IMR-90 (cell line): Measurements from ENCODE around the gene ZNF844. TPM values are rescaled to one million over a fixed set of nuclear protein-coding genes. Genes with fewer than 3 reads are reported as not detected.

Experiments
- ATAC-seq: fragments of 200-7000 bp; cut with Tn5 transposase; 2 replicates; pipeline ENCODE4 v1.9.1; 2020; ENCODE audit warnings: low read depth, mild to moderate bottlenecking, moderate library complexity
- BruUV-seq: library from RNA; stranded (reverse); fragments of 400-500 nt; replicated peaks from 2 replicates; lab custom pipeline; 2021; lab: Mats Ljungman, UMichigan
- CTCF ChIA-PET: fragments of 300-600 bp; formaldehyde crosslinking; extraction: SDS; loops from one replicate; lab custom pipeline; 2021; ENCODE audit warnings: antibody characterized with exemption; lab: Yijun Ruan, JAX
- POLR2A ChIA-PET: fragments of 300-600 bp; sonication (Branson Sonifier 250); formaldehyde crosslinking; loops from one replicate; lab custom pipeline; 2022; ENCODE audit warnings: antibody characterized with exemption; ENCODE audit not compliant: unreplicated experiment; lab: Charles Lee
- DNase-seq: peaks from one replicate; pipeline ENCODE4 v3.0.0; 2013
- H2AFZ ChIP-seq: replicated peaks from 2 replicates; pipeline ENCODE3; 2013; ENCODE audit warnings: low read length, mild to moderate bottlenecking; ENCODE audit not compliant: poor library complexity
- H2AK5ac ChIP-seq: 2 replicates; pipeline ENCODE4 v1.6.1; 2013; ENCODE audit warnings: low read depth, low read length, inconsistent platforms
- H2AK9ac ChIP-seq: replicated peaks from 2 replicates; pipeline ENCODE3; 2013; ENCODE audit warnings: mild to moderate bottlenecking, low read depth, low read length, moderate library complexity; ENCODE audit not compliant: poor library complexity
- H2BK120ac ChIP-seq: 2 replicates; pipeline ENCODE4 v1.6.1; 2013; ENCODE audit warnings: low read depth, low read length, inconsistent platforms
- H2BK15ac ChIP-seq: 3 replicates; pipeline ENCODE4 v1.6.1; 2013; ENCODE audit warnings: low read depth, low read length, inconsistent platforms
- H2BK20ac ChIP-seq: 2 replicates; pipeline ENCODE4 v1.6.1; 2013; ENCODE audit warnings: low read depth, mild to moderate bottlenecking, inconsistent platforms, low read length, moderate library complexity
- H2BK5ac ChIP-seq: 2 replicates; pipeline ENCODE4 v1.6.1; 2013; ENCODE audit warnings: mild to moderate bottlenecking, low read depth, low read length, inconsistent platforms; ENCODE audit not compliant: poor library complexity, severe bottlenecking
- H3K14ac ChIP-seq: replicated peaks from 2 replicates; pipeline ENCODE4 v1.6.1; 2013; ENCODE audit warnings: low read depth, low read length, inconsistent platforms
- H3K18ac ChIP-seq: 2 replicates; pipeline ENCODE4 v1.6.1; 2013; ENCODE audit warnings: low read depth, low read length, control low read depth
- H3K23ac ChIP-seq: 2 replicates; pipeline ENCODE4 v1.6.1; 2013; ENCODE audit warnings: low read depth, low read length, inconsistent platforms
- H3K27ac ChIP-seq: 2 replicates; pipeline ENCODE4 v1.5.1; 2013; ENCODE audit warnings: mild to moderate bottlenecking, control low read depth, low read length; ENCODE audit not compliant: insufficient read depth
- H3K27me3 ChIP-seq: 2 replicates; pipeline ENCODE4 v1.6.1; 2013; ENCODE audit warnings: low read length; ENCODE audit not compliant: control insufficient read depth, insufficient read depth
- H3K36me3 ChIP-seq: 2 replicates; pipeline ENCODE4 v1.6.1; 2013; ENCODE audit warnings: low read length, mixed read lengths; ENCODE audit not compliant: control insufficient read depth, insufficient read depth
- H3K4ac ChIP-seq: 2 replicates; pipeline ENCODE4 v1.6.1; 2013; ENCODE audit warnings: low read depth, low read length, inconsistent platforms
- H3K4me1 ChIP-seq: 2 replicates; pipeline ENCODE4 v1.6.1; 2013; ENCODE audit warnings: low read length, mixed read lengths; ENCODE audit not compliant: control insufficient read depth, insufficient read depth
- H3K4me2 ChIP-seq: 2 replicates; pipeline ENCODE4 v1.6.1; 2013; ENCODE audit warnings: low read depth, mild to moderate bottlenecking, control low read depth, low read length, moderate library complexity
- H3K4me3 ChIP-seq: 2 replicates; pipeline ENCODE4 v1.5.1; 2013; ENCODE audit warnings: low read depth, mild to moderate bottlenecking, control low read depth, low read length, moderate library complexity; ENCODE audit not compliant: insufficient read depth
- H3K56ac ChIP-seq: 2 replicates; pipeline ENCODE4 v1.6.1; 2013; ENCODE audit warnings: low read length, inconsistent platforms; ENCODE audit not compliant: insufficient read depth; ENCODE audit errors: extremely low read depth
- H3K79me1 ChIP-seq, 2 experiments: 2 replicates each; pipeline ENCODE4 v1.6.1; 2013; ENCODE audit warnings: low read length in 2 of 2, inconsistent platforms in 1 of 2, low read depth in 1 of 2
- H3K9ac ChIP-seq: 2 replicates; pipeline ENCODE4 v1.6.1; 2013; ENCODE audit warnings: low read depth, low read length, control low read depth
- H3K9me1 ChIP-seq: 2 replicates; pipeline ENCODE4 v1.6.1; 2013; ENCODE audit warnings: low read length, inconsistent platforms; ENCODE audit not compliant: insufficient read depth
- H3K9me3 ChIP-seq: 2 replicates; pipeline ENCODE4 v1.6.1; 2013; ENCODE audit warnings: low read length; ENCODE audit not compliant: control insufficient read depth, insufficient read depth
- H4K20me1 ChIP-seq: 2 replicates; pipeline ENCODE4 v1.6.1; 2013; ENCODE audit warnings: low read length, inconsistent platforms; ENCODE audit not compliant: insufficient read depth
- H4K5ac ChIP-seq: 2 replicates; pipeline ENCODE4 v1.6.1; 2013; ENCODE audit warnings: mild to moderate bottlenecking, low read depth, low read length, control low read depth
- H4K8ac ChIP-seq, 2 experiments: 2 replicates each; pipeline ENCODE4 v1.6.1; 2013; ENCODE audit warnings: low read depth in 2 of 2, low read length in 2 of 2, control low read depth in 1 of 2, inconsistent platforms in 1 of 2
- H4K91ac ChIP-seq: 2 replicates; pipeline ENCODE4 v1.6.1; 2013; ENCODE audit warnings: low read depth, low read length, inconsistent platforms; ENCODE audit not compliant: insufficient read depth
- BHLHE40 ChIP-seq: fragments of 150-350 bp; IDR thresholded peaks from 2 replicates; pipeline ENCODE4 v1.6.1; 2016; ENCODE audit warnings: mild to moderate bottlenecking, low read depth, low read length
- CEBPB ChIP-seq: IDR thresholded peaks from 2 replicates; pipeline ENCODE4 v1.6.1; 2012; ENCODE audit warnings: low read depth, low read length, improper control_type of control experiment
- CHD1 ChIP-seq: IDR thresholded peaks from 2 replicates; pipeline ENCODE4 v1.6.1; 2012; ENCODE audit warnings: low read depth, low read length, improper control_type of control experiment
- CTCF ChIP-seq: conservative IDR thresholded peaks from 2 replicates; pipeline ENCODE4 v1.5.1; 2012; ENCODE audit warnings: mild to moderate bottlenecking, low read depth, low read length, improper control_type of control experiment
- ELK1 ChIP-seq: fragments of 150-350 bp; IDR thresholded peaks from 2 replicates; pipeline ENCODE4 v1.6.1; 2016; ENCODE audit warnings: low read depth, mild to moderate bottlenecking, low read length, moderate library complexity, borderline replicate concordance
- FOS ChIP-seq: fragments of 150-350 bp; IDR thresholded peaks from 2 replicates; pipeline ENCODE4 v1.6.1; 2016; ENCODE audit warnings: low read depth, low read length
- NFE2L2 ChIP-seq: fragments of 150-350 bp; IDR thresholded peaks from 2 replicates; pipeline ENCODE4 v1.6.1; 2016; ENCODE audit warnings: low read depth, mild to moderate bottlenecking, low read length
- POLR2A ChIP-seq: IDR thresholded peaks from 2 replicates; pipeline ENCODE4 v1.6.1; 2012; ENCODE audit warnings: mild to moderate bottlenecking, low read depth, low read length
- RAD21 ChIP-seq: IDR thresholded peaks from 2 replicates; pipeline ENCODE4 v1.6.1; 2012; ENCODE audit warnings: low read length, improper control_type of control experiment
- RCOR1 ChIP-seq: IDR thresholded peaks from 2 replicates; pipeline ENCODE4 v1.6.1; 2012; ENCODE audit warnings: mild to moderate bottlenecking, low read length, improper control_type of control experiment; ENCODE audit not compliant: insufficient replicate concordance
- SMC3 ChIP-seq: fragments of 150-350 bp; IDR thresholded peaks from 2 replicates; pipeline ENCODE4 v1.6.1; 2016; ENCODE audit warnings: low read depth, mild to moderate bottlenecking, antibody characterized with exemption, low read length, moderate library complexity
- USF2 ChIP-seq: fragments of 150-350 bp; IDR thresholded peaks from 2 replicates; pipeline ENCODE4 v1.6.1; 2017; ENCODE audit warnings: mild to moderate bottlenecking, antibody characterized with exemption, low read length, low read depth
- WGBS, 2 experiments: methylation state at CpG; one replicate each; pipeline versions ENCODE4 v1.1.5 to v1.1.7; 2013; ENCODE audit warnings: missing lambda C conversion rate in 2 of 2; ENCODE audit not compliant: insufficient read length in 1 of 2; ENCODE audit errors: extremely low coverage in 2 of 2; 5-methylcytosine and 5-hydroxymethylcytosine counted together
- dilution Hi-C: fragments of 300-500 bp; cut with HindIII; formaldehyde crosslinking; loops from one replicate; pipeline ENCODE4 v1.14.3; 2018; ENCODE audit warnings: low sequenced_read_pairs; ENCODE audit not compliant: unreplicated experiment
- in situ Hi-C: fragments of 300-500 bp; cut with MboI; formaldehyde crosslinking; loops from 3 replicates; pipeline ENCODE4 v1.14.3; 2019; ENCODE audit warnings: low sequenced_read_pairs, inconsistent platforms, mixed read lengths
- intact Hi-C: fragments of 100-400 bp; cut with micrococcal nuclease; formaldehyde crosslinking; loops from 2 replicates; pipeline ENCODE4 v1.10.0; 2022
- polyA plus RNA-seq, 3 experiments: library from polyadenylated mRNA; depleted of rRNA; stranded (reverse); fragments of >200 nt; gene quantifications; 2 replicates each; pipeline ENCODE4 v1.2.3, GENCODE V29; 2012; ENCODE audit warnings: low replicate concordance in 1 of 3
- total RNA-seq: library from RNA; depleted of rRNA; stranded (reverse); fragments of >200 nt; gene quantifications from 2 replicates; pipeline ENCODE4 v1.2.3, GENCODE V29; 2012

The ZNF844 gene
- total and polyA plus RNA-seq, 2 of the 4 experiments (the other 2 are of a cell fraction) = 1.6 to 12.0 TPM

- intact Hi-C loops = no loop called here
- BruUV-seq = no TSS peak
- H3K9ac ChIP-seq = peak overlapping the region; percentile 97
Observed at GRCh38 chr19:12034620-12035019, 29.9 kb upstream of the ZNF844 start.

More at GRCh38 chr19:12034620-12035019, 29.9 kb upstream of the ZNF844 start:
- H3K9me3 ChIP-seq = no peaks in the 10 kb centered on the region; the same call in 1 of the 2 replicates
- no peak overlapping the region for H2BK120ac ChIP-seq
- no peak overlapping the region for H2AK5ac ChIP-seq
- H2BK20ac ChIP-seq = no peak overlapping the region
- no peak overlapping the region for H2BK5ac ChIP-seq
- H4K5ac ChIP-seq = no peak overlapping the region
- POLR2A ChIA-PET = interaction anchor here (1.0 kb wide), 1 partner anchor 14 kb away, joined by 3 read pairs; no protein-coding TSS in a partner anchor
- no peak overlapping the region; the same call in 1 of the 2 replicates for H3K56ac ChIP-seq
- H2AFZ ChIP-seq = peak overlapping the region; percentile 54
- H3K27me3 ChIP-seq = no peaks in the 10 kb centered on the region
- H3K79me1 ChIP-seq = peaks cover 0 to 20% of the 10 kb centered on the region in 2 experiments; a peak in 2 of 4 replicates
- no peak overlapping the region for H4K8ac ChIP-seq
- dilution Hi-C loops = no loop called here
- no peaks in the 10 kb centered on the region for H4K20me1 ChIP-seq
- no peak overlapping the region for H3K27ac ChIP-seq
- no peak overlapping the region for H3K14ac ChIP-seq
- H3K4me1 ChIP-seq = no peaks in the 10 kb centered on the region
- H3K18ac ChIP-seq = no peak overlapping the region
- 19% methylated on average over 2 of the region's 8 CpGs; no CpG with 5 or more reads in 1 of the 2 experiments for WGBS, 2 experiments
- CTCF ChIA-PET = interaction anchor here (0.6 to 1.1 kb wide), 2 partner anchors 12 to 50 kb away, joined by 3 read pairs; no protein-coding TSS in a partner anchor
- 0 out of 2 replicates have a peak overlapping the region, but pooled peaks have one; percentile 60 for H3K23ac ChIP-seq
- H2AK9ac ChIP-seq = no peak overlapping the region
- in situ Hi-C loops = no loop called here
- no peak overlapping the region for H4K91ac ChIP-seq
- H3K36me3 ChIP-seq = peaks cover 2% of the 10 kb centered on the region
- H3K4me3 ChIP-seq = peak overlapping the region; percentile 90
- no peak overlapping the region for H2BK15ac ChIP-seq
- H3K4me2 ChIP-seq = peak overlapping the region; percentile 73
- ATAC-seq (no peak), DNase-seq (no peak)
- no peaks in the 10 kb centered on the region for H3K9me1 ChIP-seq
- TF ChIP-seq CEBPB (no peak), CHD1 (no peak), NFE2L2 (no peak), RAD21 (no peak), USF2 (no peak), BHLHE40 (no peak), CTCF (no peak), RCOR1 (no peak), FOS (no peak), ELK1 (no peak), POLR2A (no peak), SMC3 (no peak)
- H3K4ac ChIP-seq = no peak overlapping the region
